CD4-positive, alpha-beta T cell treated with Interleukin-12 subunit alpha and Interleukin-12 subunit beta, for 1 hour (primary cell): ENCODE results near the gene USH2A.

Experiments
- DNase-seq: peaks from one replicate; pipeline ENCODE4 v3.0.0-alpha.2; 2020

USH2A gene

DNA sequence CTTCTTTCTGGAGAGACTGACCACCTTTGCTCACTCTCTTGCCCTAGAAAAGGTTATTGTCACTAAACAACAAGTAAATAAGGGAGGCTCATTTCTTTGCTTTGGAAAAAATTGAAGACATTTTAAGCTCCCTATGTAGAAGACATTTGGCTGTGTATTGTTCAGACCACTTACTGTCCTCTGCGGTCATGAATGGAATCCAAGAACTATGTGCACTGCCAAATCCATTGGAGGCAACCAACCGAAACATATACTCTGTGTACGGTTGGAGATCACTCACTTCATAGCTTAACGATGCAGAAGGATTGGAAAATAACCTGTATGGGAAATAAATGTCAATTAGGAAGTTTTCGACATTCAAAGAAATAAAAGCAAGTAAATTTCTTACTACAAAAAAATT, 523.3 kb downstream of the USH2A start:
- DNase-seq = no peak

DNA sequence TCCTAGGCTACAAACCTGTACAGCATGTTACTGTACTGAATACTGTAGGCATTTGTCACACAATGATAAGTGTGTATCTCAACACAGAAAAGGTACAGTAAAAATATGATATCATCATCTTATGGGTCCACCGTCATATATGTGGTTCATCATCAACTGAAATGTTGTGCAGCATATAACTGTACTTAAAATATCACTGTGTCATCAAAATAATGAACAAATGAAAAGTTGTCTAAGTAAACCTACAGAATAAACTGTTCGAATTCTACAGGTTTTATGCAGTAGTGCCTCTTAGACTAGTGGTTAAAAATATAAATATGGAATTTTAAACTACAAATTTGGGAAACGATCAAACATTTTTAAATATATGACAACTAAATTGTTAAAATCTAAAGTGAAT, 527.4 kb downstream of the USH2A start:
- DNase-seq = no peak

DNA sequence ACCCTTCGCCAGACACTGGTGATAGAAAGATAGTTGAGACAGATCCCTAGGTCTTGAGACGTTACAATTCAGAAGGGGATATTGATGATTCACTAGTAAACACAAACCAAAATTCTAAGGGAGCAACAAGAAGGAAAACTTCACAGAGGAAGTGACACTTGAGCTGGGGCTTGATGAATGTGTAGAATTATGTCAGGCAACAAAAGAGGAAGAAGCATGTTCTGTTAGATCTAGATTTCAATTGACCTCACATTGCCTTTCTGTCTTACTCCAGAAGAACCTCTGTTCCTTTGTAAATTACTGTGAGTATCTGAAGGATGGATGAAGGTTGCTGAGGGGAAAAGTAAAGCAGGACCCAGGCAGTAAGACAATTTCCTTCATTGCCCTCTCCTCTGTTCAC, 528.0 kb downstream of the USH2A start:
- no peak for DNase-seq

DNA sequence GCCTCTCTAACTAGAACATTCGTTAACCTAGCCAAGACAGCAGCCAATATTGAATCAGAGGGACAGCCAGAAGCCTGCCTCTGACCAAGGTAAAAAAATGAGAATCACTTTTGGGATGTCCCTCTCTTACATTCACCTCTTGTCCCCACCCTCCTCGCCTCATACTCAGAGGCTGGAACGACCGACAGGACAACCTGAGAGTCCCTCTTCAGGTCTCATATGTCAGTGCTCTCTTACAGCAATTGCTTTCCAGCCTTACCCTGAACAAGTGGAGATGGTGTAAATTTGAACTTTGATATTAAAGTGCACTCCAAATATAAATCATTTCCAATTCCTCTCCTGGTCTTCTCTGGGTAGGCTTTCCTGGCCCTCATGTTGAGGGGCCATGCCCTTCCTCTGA, 528.6 kb downstream of the USH2A start:
- no peak for DNase-seq

DNA sequence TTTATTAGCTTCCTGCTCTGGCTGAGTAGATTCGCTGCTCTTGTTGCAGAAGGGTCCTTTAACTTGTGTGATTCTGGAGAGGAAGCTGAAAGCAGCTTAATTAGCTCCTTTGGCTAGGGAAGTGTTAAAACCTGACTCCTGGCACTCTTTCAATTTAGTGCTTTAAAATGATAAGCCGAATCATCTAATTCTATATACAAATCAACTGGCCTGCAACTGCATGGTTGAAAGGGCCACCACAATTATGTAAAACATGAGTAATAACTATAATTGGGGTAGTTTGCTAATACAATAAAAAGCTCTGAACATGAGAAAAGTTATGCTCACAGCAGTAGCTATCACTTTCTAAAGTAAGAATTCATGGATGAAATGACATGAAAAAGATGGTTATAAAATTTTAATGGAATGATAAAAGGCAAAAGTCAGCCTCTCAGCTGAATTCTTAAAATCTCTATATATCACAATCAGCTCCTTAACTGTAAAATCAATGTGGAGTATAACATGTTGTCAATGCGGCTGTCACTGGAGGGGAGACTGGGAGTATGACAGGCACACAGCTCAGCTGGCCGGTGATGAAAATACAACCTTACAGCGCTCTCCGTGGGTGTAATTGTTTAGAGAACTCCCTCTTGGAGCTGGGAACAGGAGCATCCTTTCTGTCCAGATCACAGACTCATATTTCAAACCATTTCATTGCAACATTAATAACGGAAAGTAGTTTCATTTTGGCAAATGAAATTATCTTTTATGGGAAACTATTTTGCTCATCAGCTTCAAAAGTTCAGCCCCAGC, 531.8 kb downstream of the USH2A start:
- no peak for DNase-seq

DNA sequence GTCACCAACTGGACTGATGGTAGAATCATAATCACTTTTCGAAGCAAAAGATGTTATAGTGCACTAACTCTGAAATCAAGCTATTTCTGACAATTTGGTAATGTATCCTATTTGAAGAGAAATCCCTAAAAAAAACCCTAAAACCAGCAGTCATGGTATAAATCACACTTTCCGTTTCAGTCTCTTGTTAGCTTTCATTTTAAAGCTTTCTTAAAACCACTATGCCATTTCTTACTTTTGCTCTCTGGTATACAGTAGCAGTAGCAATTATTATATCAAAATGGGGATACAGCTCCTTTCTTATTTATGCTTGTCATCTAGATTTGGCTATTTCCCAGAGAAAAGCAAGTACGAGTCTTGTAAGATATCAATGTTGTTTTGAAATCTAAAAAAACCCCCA, 532.8 kb downstream of the USH2A start:
- DNase-seq = no peak

DNA sequence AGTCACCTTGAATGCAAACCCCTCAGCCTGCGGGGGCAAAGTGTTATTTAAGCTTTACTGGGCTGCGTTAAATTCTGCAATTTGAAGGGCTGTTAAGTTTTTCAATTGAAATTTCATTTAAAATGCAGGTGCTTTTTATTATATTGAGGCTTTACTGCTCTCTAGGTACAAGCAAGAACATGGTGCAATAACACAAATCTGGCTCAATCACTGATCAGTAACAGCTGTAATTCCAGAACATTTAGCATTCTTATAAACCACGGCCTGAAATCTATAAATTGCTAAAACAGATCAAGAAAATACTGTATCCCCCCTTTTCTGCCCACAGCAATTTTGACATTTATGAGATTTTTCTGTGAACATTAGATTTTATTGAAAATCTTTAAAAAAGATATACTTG, 533.4 kb downstream of the USH2A start:
- no peak for DNase-seq

DNA sequence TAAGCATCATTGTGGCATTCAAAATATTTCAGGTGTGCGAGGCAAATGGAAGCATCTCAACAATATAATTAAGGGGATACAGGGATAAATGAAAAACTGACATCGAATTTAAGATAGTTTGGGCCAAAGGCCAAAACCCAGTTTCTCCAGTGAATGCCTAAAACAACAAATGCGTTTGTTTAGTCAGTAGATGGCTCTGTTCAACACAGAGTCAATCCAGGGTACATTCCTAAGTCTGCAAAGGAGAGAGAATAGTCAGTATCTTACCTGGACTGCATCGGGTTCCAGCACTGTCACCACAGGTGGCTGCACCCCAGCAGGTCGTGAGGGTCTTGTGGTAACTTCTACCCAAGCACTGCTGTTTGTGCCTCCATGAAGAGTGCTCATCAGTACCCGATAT, 535.1 kb downstream of the USH2A start:
- DNase-seq = no peak

DNA sequence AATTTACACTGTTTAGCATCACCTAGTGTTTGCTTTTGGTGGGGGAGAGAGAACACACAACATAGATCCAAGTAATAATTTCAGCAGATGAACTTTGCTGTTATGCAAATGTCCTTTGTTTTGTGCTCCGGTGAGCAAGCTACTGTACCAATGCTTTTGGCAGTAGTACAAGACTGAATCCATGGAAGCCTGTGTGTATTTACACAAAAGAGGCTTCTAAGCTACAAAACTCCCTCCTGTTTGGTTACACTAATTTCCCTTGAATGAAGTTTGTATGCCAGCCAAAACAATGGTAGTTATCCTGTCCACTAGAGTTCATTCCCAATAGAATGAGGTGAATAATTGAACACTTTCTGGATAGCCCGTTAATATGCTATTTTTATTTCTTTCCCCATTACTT, 535.6 kb downstream of the USH2A start:
- DNase-seq = no peak

DNA sequence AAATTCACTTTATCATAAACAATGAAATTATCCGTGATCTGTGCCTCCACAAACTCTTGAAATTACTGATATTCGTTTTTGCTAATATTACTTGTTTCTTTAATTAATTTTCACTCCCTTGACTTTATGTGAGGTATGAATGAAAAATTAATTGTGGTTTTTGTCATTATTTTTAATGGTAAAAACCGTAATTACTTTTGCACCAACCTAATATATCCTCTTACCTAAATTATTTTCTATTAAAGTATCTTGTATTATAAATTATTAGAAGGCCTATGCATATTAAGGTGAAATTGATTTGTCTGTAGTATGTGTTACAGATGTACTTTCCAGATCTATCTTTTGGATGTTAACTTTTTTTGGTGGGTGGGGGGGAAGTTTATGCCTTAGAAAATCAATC, 540.2 kb downstream of the USH2A start:
- DNase-seq = no peak

DNA sequence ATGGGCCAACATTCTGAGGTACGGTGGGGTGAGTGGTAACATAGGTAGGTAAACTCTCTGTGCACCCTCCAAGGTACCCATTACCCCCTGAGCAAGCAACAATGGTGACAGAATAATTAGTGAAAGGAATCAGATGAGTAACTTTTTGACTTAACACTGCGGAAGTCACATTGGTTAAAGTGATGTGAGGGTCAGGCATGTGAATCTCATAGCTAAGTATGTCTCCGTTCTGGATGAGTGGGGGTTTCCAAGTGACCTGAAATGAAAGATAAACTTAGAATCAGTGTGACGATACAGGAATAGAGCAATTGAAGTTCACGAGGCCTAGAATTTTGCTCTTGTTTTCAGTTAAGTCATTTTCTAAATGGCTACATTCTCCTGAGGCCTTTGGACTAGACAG, 544.4 kb downstream of the USH2A start:
- DNase-seq = no peak

DNA sequence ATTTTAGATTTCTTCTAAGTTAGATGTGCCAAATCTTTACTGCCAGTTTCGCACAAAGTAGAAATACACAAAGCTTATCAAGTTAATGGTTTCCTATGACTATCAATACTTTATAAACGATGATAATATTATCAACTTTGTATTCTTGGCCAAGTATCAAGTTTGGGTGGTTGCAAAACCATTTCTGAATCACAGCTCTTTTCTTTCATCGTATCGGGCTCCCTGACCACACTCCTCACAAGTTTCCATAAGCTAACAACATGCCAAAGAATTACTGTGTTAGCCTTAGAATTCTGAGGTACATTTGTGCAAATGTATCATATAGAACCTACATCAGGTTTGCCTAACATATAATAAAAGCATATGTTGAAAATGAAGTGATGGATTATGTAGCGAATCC, 545.1 kb downstream of the USH2A start:
- DNase-seq = no peak

DNA sequence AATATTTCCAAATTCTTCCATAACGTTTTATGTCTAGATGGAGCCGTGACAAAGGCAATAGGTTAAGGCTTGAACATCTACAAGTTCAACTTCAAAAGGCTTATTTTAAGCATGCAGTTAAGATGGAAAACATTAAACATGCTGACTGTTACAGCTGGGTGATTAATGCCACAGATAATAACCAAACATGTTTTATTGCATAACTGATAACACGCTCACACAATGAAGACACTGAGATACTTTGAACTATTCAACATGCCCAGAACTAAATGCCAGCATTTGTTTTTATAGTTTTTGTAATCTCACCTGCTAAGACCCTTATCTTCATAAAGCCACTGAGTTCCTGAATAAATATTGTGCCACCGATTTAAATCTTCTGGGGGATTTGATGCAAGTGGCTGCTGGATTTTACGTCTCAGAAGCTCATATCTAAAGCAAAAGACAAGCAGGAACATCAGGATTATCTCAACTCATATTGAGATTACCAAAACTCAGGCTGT, 545.7 kb downstream of the USH2A start:
- no peak for DNase-seq

DNA sequence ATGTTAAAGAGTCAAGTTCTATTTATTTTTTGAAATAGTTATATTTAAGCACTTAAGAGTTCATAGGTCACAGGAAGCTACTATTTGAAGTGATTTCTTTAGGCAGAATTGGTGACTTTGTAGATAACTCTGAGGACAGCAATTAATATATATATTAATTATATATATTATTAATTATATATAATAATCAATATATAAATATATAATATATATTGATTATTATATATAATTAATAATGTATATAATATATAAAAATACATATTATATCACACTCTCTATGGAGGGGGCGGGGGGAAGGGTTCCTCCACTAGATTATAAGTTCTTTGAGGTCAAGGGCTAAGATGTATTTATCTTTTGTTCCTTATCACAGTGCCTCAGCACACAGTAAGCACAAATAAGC, 547.5 kb downstream of the USH2A start:
- DNase-seq = no peak

DNA sequence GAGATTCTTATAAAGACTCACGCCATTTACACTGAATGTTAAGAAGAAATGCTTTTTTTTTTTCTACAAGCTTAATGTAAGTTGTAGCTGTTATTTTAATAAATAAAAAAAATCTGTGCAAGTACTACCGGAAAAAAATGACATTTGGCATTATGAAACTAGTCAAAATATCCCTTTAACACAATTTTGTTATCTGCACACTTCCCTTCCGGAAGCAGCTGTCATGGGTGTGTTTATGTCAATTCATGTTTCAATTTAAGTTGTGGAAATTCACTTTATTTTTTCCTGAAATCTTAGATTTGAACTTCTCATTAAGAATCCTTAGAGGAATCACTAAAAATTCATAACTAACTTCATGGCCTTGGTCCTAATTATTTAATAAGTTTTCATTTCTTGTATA, 548.0 kb downstream of the USH2A start:
- DNase-seq = no peak

DNA sequence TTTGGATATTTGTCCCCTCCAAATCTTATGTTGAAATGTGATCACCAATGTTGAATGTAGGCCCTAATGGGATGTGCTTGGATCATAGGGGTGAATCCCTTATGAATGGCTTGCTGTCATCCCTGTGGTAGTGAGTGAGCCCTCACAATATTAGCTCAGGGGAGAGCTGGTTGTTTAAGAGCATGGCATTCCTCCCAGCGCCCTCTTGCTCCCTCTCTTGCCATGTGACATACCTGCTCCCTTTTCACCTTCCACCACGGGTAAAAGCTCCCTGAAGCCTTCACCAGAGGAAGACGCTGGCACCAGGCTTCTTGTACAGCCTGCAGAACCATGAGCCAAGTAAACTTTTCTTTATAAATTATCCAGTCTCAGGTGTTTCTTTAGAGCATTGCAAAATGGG, 550.6 kb downstream of the USH2A start:
- DNase-seq = no peak

DNA sequence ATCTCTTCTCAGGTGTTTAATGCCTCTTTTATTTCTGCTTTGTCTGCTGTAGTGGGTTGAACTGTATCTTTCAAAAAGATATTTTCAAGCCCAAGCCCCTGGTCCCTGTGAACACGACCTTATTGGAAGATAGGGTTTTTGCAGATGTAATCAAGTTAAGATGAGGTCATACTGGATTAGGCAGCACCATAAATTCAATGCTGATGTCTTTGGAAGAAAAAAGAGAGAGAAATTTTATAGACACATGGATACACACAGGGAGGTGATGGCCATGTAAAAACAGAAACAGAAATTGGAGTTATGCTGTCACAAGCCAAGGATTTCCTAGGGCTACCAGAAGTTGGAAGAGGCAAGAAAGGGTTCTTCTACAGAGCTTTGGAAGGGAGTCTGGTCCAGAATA, 554.7 kb downstream of the USH2A start:
- no peak for DNase-seq

DNA sequence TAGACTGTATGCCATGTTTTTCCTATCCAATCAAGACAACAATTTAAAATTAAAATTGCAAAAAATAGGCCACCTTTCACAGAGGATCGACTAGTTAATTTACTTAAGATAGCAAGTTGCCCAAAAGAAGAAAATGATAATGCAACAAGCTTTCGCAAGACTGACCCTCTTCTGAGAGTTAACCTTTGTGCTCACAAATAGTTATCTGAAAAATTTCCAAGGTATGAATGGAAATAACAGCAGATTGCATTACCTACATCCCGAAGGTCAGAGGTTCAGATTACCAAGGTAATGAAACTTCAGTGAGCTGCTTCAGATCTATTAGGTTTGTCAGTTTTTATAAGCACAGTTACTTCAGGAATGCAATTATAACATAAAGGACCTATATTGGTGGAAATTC, 558.2 kb downstream of the USH2A start:
- no peak for DNase-seq

DNA sequence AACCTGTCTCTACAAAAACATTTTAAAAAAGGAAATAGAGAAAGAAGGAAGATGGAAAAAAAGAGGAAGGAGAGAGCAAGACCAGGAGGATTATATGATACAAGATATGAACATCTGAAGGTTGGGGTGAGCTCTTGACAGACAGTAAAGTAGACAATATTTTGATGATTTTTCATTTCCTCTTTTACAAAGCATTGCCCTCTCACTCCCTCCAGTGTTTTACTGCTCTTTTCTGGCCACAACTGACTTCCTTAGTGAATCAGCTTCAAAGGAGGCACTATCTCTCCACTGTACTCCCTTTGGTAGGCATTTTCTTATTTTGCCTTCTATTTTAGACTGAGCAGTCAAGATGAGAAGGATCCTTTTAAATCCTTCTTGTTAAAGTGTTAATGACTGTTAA, 559.5 kb downstream of the USH2A start:
- DNase-seq = no peak

DNA sequence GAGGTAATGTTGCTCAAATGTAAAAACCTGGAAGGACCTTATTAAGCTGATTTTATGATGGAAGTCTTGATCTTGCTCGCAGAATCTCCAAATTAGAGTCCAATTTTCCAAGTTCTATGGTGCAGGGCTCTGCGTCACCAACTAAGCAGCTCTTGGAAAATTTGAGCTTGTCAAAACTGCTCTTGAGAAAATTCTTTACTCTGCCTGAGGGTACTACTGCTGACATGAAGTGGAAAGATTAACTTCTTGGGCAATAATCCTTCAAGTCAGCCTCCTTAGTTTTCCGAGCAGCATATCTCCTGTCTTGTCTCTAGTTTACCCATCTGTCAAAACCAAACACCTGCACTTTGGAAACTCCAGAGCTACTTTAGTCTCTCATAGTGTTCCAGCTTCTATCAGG, 562.4 kb downstream of the USH2A start:
- DNase-seq = no peak

DNA sequence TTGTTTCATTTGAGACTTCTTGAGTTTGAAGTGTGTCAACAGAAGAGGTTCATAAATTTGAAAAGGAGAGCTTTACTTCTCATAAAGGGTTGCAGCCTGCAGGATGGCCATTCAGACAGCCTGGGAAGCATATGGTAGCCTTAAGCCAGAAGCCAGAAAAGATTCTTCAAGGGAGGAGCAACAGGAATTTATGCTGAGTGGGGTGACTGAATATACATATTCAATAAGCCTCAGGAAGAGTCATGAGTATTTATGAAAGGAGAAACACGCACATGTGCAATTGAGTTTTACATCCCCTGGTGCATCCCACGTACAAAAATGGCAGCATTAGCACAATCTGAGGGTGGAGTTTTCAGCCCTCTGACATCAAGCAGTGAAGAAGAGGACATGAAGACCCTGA, 565.9 kb downstream of the USH2A start:
- DNase-seq = no peak

DNA sequence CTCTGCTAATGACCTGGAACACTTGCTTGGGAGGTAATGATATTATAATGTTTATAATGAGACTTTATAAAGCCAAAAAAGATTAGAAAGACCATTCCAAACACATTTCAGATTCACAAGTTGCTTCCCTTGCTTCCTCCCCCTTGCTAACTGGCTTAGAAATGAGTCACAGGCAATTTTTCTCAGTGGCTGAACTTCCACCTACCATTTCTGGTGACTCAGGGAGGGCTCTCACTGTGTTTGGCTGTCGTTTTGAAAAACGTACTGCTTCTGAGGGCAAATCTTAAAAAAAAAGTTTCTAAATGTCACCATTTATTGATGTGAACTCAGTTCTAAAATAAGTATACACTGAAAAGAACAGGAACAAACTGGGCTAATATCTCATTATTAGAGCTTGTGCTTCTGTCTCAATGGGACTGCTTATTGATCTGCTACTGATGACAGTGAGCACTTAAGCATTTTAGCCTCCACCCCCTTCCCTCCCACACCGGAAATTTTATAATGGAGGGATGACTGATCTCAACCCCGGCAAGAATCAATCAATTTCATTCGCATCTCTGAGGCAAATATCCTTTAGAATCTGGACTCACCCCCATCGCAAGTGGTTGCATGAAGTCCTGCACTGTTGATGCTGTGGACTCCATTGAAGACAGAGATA, 577.9 kb downstream of the USH2A start:
- DNase-seq = no peak

DNA sequence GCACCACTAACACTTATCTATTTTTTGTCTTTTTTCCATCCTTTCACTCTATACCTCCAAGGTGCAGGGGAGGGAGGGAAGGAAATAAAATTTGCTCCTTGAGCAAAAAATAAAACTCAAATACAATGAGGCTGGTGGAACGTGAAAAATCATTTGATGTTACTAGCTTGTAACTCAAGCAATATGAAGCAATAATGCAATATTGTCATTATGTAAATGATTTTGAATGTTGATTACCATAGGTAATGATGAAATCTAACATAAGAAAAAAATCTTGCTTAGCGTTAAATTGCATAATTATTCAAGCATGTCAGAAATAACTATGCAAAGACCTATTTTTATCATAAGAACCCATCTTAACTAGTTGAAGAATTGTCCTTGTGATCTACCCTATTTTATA, 578.5 kb downstream of the USH2A start:
- no peak for DNase-seq

DNA sequence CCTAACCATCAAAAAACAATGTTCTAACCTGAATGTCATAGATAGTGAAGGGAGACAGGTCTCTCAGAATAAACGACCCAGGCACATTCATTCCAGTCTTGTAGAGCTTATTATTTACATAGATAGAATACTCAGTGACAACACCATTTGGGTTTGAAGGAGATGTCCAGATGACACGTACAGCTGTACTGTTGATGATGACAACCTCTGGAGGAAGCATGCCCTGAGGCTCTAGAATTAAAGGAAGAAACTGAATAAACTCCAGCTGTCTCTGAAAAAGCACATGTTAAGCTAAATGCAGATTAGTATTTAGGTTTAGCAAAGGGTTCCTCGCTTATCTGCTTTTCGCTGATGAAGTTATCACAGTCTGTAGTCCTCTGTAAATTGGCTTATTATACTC, 579.0 kb downstream of the USH2A start:
- DNase-seq = no peak

DNA sequence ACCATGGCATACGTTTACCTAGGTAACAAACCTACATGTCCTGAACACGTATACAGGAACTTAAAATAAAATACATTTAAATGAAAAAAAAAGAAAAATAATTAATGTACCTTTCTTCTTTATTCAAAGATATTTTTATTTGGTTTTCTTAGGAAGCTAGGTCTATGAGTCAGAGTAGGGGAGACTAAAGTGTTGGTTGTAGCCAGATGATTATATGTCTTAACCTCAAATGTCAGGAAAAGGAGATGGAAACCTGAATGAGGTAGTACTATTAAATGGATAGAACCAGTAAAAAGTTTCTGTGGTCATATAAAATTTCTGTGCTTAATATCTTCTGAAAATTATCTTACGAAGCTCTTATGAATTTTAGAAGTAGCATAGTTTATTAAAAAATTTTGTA, 580.3 kb downstream of the USH2A start:
- no peak for DNase-seq
